Measurements from ENCODE around the gene ZNF234.

ZNF234 gene

GRCh38 chr19:44204772-44205171, 63.4 kb downstream of the ZNF234 start:
- Mint-ChIP-seq H3K27ac (no peak overlapping the region), H3K4me1 (peaks cover 13% of the 10 kb centered on the region), H3K9me3 (peaks cover 15% of the 10 kb centered on the region), H3K36me3 (peaks cover 10% of the 10 kb centered on the region), H3K4me3 (no peak overlapping the region), H3K27me3 (peaks cover 5% of the 10 kb centered on the region)
- CTCF ChIA-PET = no interaction called here
- DNase-seq = no peak

DNA sequence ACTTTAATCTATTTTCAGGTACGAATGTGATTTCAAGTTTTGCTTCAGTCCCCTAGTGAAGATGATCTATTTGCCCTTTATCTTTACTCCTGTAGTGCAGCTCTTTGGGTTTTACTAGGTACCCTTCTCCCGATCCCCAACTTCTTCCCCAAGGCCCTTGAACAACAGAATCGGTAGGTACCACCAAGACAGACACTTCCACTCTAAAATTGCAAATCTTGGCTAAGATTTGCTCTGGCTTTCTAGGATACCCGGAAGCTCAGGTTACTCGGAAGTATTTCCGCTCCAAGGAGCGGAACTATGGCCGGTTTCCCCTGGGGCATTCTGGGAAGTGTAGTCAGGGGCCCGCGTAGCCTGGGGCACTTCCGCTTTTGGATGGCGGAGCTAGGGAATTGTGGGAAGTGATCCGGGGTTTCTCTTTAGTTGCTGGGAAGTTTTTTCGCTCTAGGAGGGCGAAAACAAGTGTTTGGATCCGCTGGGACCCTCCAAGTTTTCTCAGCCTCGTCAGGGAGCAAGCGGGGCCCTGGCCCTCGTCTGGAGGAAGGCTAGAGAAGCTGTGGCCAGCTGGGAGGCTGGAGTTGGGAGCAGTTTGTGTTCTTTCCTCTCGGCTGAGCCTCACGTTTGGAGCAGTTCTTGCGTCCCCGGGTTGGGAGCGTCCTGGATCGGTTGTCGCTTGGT, 65.9 kb downstream of the ZNF234 start:
- Mint-ChIP-seq H3K36me3 (peaks cover 10% of the 10 kb centered on the region), H3K27ac (peak overlapping the region; percentile 85), H3K4me3 (peak overlapping the region; percentile 83), H3K27me3 (peaks cover 5% of the 10 kb centered on the region), H3K4me1 (peaks cover 13% of the 10 kb centered on the region), H3K9me3 (peaks cover 20% of the 10 kb centered on the region)
- CTCF ChIA-PET = no interaction called here
- peak; percentile 84 for DNase-seq
